Measurements from ENCODE around the gene UNC79.

Gene UNC79

GRCh38 chr14:93741556-93742230 lies 311.0 kb downstream of the UNC79 start:
- H3K4me3 ChIP-seq (replicated peaks; ENCODE audit: low read depth, low read length), result no peak overlapping the region
- DNase-seq (ENCODE audit: low read depth), result no peak
- TF ChIP-seq CTCF (IDR thresholded peaks at IDR 0.05; ENCODE audit: low read length, missing control alignments), result no peak

- no peak for TF ChIP-seq CTCF (IDR thresholded peaks at IDR 0.05; ENCODE audit: low read length, missing control alignments)
- no peak for DNase-seq (ENCODE audit: low read depth)
- no peak overlapping the region for H3K4me3 ChIP-seq (replicated peaks; ENCODE audit: low read depth, low read length)
Observed at GRCh38 chr14:93742761-93743160, 312.0 kb downstream of the UNC79 start.

GRCh38 chr14:93743270-93744060 lies 312.7 kb downstream of the UNC79 start:
- no peak overlapping the region for H3K4me3 ChIP-seq (replicated peaks; ENCODE audit: low read depth, low read length)
- TF ChIP-seq CTCF (IDR thresholded peaks at IDR 0.05; ENCODE audit: low read length, missing control alignments), result no peak
- no peak for DNase-seq (ENCODE audit: low read depth)

GRCh38 chr14:93744176-93744575 lies 313.4 kb downstream of the UNC79 start:
- TF ChIP-seq CTCF (IDR thresholded peaks at IDR 0.05; ENCODE audit: low read length, missing control alignments), result no peak
- H3K4me3 ChIP-seq (replicated peaks; ENCODE audit: low read depth, low read length), result no peak overlapping the region
- DNase-seq (ENCODE audit: low read depth), result no peak

GRCh38 chr14:93744876-93745275 lies 314.1 kb downstream of the UNC79 start:
- no peak overlapping the region for H3K4me3 ChIP-seq (replicated peaks; ENCODE audit: low read depth, low read length)
- TF ChIP-seq CTCF (IDR thresholded peaks at IDR 0.05; ENCODE audit: low read length, missing control alignments), result no peak
- DNase-seq (ENCODE audit: low read depth), result no peak

- no peak for TF ChIP-seq CTCF (IDR thresholded peaks at IDR 0.05; ENCODE audit: low read length, missing control alignments)
- no peak overlapping the region for H3K4me3 ChIP-seq (replicated peaks; ENCODE audit: low read depth, low read length)
- DNase-seq (ENCODE audit: low read depth), result no peak
Observed at GRCh38 chr14:93745603-93746273, 315.0 kb downstream of the UNC79 start.
